ENCODE results near the gene PDCD7. TPM values are rescaled to one million over a fixed set of nuclear protein-coding genes. Genes with fewer than 3 reads are reported as not detected.
A peak's percentile ranks its signal among the peaks of the same experiment; 100 is the strongest.

PDCD7 gene
- total and polyA plus RNA-seq, 2 of the 13 experiments (the other 11 are each of a cell fraction or from before 2014, with no cell fraction given): 10.1 to 14.7 TPM

- TF ChIP-seq SOX6 (IDR thresholded peaks at IDR 0.05) (no peak), SOX6 (CRISPR knock-in tag; IDR thresholded peaks at IDR 0.05) (0 out of 2 replicates have a peak, but pooled peaks have one; percentile 15), KDM2A (CRISPR knock-in tag; IDR thresholded peaks at IDR 0.05; ENCODE audit: borderline replicate concordance, low read depth) (peak; percentile 79; the same call in 1 of the 2 replicates), ZNF615 (CRISPR knock-in tag; IDR thresholded peaks at IDR 0.05; ENCODE audit: borderline replicate concordance) (no peak), ASH2L (IDR thresholded peaks at IDR 0.05; ENCODE audit: insufficient read length, low read depth, low read length) (peak; percentile 73), TSC22D2 (CRISPR knock-in tag; IDR thresholded peaks at IDR 0.05; ENCODE audit: borderline replicate concordance) (0 out of 2 replicates have a peak, but pooled peaks have one; percentile 25), ZNF18 (CRISPR knock-in tag; IDR thresholded peaks at IDR 0.05; ENCODE audit: insufficient replicate concordance) (peak; percentile 54), ZNF484 (CRISPR knock-in tag; IDR thresholded peaks at IDR 0.05; ENCODE audit: borderline replicate concordance, low read depth) (no peak), LRRFIP1 (CRISPR knock-in tag; conservative IDR thresholded peaks at IDR 0.05) (no peak), TFE3 (CRISPR knock-in tag; IDR thresholded peaks at IDR 0.05) (no peak), ZNF33B (CRISPR knock-in tag; IDR thresholded peaks at IDR 0.05) (no peak), BATF2 (CRISPR knock-in tag; IDR thresholded peaks at IDR 0.05) (no peak), NR1H2 (CRISPR knock-in tag; IDR thresholded peaks at IDR 0.05; ENCODE audit: borderline replicate concordance, low read depth) (no peak), CERS6 (CRISPR knock-in tag; IDR thresholded peaks at IDR 0.05) (no peak), KAT8 (CRISPR knock-in tag; IDR thresholded peaks at IDR 0.05) (peak; percentile 99), ZNF777 (CRISPR knock-in tag; IDR thresholded peaks at IDR 0.05) (no peak), PLRG1 (conservative IDR thresholded peaks at IDR 0.05) (no peak), FIP1L1 (IDR thresholded peaks at IDR 0.05; ENCODE audit: borderline replicate concordance, insufficient read depth, low read depth, low read length) (no peak), MYPOP (CRISPR knock-in tag; IDR thresholded peaks at IDR 0.05) (peak; percentile 27; the same call in 1 of the 2 replicates), ZBTB7B (CRISPR knock-in tag; IDR thresholded peaks at IDR 0.05) (peak; percentile 49; the same call in 1 of the 2 replicates)
Measured at GRCh38 chr15:65133548-65134200, at the start of gene PDCD7 (continued).

Measured in HepG2 (cell line).